Measurements from ENCODE around the gene SNX25.
"Not testable (repeated sequence)": the region's sequence is repeated elsewhere in the genome, so short reads cannot be mapped to it uniquely, and the experiment has no call there.

Gene SNX25

DNA sequence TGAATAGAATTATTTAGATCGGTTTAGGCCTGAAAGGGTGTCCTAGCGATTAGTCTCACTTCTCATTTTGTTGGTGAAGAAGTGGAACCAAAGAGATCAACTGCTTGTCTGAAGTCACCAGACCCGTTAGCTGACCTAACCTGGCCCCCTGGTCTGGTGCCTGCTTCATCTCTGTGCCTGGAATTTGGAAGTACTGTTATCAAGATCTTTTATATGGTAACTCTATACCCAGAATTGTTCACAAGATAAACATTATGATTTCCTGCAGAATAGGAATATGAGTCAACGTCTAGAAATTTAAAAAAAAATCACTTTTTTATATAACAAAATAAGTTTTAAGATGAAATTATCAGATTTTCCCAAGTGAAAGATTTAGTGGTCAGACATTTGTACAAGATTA lies 149.1 kb downstream of the SNX25 start:
- DNase-seq (ENCODE audit: low read depth) = no peak
- TF ChIP-seq, protein P1, sequence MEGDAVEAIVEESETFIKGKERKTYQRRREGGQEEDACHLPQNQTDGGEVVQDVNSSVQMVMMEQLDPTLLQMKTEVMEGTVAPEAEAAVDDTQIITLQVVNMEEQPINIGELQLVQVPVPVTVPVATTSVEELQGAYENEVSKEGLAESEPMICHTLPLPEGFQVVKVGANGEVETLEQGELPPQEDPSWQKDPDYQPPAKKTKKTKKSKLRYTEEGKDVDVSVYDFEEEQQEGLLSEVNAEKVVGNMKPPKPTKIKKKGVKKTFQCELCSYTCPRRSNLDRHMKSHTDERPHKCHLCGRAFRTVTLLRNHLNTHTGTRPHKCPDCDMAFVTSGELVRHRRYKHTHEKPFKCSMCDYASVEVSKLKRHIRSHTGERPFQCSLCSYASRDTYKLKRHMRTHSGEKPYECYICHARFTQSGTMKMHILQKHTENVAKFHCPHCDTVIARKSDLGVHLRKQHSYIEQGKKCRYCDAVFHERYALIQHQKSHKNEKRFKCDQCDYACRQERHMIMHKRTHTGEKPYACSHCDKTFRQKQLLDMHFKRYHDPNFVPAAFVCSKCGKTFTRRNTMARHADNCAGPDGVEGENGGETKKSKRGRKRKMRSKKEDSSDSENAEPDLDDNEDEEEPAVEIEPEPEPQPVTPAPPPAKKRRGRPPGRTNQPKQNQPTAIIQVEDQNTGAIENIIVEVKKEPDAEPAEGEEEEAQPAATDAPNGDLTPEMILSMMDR (IDR thresholded peaks at IDR 0.05; ENCODE audit: insufficient read depth, low read depth, low read length, missing control alignments) = no peak
- H3K4me3 ChIP-seq (ENCODE audit: low read depth, low read length) = no peak overlapping the region

DNA sequence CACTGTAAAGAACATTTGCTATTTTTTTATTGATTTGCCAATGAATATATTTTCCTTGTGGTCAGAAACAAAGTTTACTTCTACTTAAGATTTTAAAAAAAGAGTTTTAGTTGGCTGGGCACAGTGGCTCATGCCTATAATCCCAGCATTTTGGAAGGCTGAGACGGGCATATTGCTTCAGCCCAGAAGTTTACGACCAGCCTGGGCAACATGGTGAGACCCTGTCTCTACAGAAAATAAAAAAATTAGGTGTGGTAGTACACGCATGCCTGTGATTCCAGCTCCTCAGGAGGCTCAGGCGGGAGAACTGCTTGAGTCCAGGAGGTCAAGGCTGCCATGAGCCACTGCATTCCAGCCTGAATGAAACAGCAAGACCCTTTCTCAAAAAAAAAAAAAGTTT lies 149.6 kb downstream of the SNX25 start:
- TF ChIP-seq, protein P1 (IDR thresholded peaks at IDR 0.05; ENCODE audit: insufficient read depth, low read depth, low read length, missing control alignments) = no peak
- DNase-seq (ENCODE audit: low read depth) = no peak
- H3K4me3 ChIP-seq (ENCODE audit: low read depth, low read length) = no peak overlapping the region

DNA sequence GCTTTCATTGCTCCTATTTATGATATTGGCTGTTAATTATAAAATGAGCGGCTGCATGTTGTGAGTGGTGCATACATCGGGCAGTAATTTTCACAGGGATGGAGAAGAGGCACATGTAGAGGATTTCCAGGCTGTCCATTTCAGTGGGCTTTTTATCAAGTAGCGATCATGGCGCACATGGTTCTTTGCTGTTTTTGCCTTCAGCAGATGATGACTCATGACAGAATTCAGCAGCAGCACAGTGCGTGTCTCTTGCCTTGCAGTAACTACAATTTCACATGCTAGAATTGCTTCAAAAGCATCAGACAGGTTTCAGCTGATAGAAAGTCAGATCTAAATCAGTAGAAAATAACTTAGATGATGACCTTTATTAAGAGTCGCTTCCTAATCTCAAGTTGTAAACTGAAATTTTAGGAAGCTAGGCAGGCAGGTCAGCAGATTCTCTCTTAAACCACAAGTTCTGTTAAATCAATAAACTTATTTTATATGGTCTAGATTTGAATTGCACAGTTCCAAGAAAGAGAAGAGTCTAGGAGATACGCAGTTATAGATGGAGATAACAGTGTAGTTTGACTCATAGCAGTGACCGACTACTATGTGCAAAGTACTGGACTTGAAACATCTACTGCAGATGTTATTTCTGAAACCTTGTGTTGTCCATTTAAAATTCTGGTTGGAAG lies 150.5 kb downstream of the SNX25 start:
- H3K4me3 ChIP-seq (ENCODE audit: low read depth, low read length) = no peak overlapping the region
- TF ChIP-seq, protein P1 (IDR thresholded peaks at IDR 0.05; ENCODE audit: insufficient read depth, low read depth, low read length, missing control alignments) = no peak
- DNase-seq (ENCODE audit: low read depth) = no peak

DNA sequence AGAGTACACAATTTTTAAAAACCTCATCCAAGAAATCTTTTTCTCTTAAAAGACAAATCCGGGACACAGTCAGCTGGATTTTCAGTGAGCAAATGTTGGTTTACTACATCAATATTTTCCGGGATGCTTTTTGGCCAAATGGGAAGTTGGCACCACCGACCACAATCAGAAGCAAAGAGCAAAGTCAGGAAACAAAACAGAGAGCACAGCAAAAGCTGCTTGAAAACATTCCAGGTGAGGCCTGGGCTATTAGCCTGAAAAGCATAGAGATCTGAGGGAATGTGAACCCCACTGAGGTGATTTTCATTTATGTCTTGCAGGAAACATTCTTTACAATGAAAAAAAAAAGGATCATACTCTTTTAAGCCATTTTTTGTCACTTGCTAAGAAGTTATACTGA lies 152.5 kb downstream of the SNX25 start:
- TF ChIP-seq, protein P1 (IDR thresholded peaks at IDR 0.05; ENCODE audit: insufficient read depth, low read depth, low read length, missing control alignments) = no peak
- no peak overlapping the region for H3K4me3 ChIP-seq (ENCODE audit: low read depth, low read length)
- no peak for DNase-seq (ENCODE audit: low read depth)

DNA sequence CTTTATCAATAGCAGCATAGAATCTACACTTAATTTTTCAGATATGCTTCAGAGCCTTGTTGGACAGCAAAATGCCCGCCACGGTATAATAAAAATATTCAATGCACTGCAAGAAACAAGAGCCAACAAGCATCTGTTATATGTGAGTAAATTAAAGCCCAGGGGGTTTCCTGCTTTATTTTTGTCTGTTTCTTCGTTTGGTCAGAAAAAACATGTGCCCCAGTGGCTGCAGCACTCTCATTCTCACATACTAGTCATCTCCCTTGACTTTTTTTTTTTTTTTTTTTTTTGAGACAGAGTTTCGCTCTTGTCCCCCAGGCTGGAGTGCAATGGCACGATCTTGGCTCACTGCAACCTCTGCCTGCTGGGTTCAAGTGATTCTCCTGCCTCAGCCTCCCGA lies 153.2 kb downstream of the SNX25 start:
- peak; percentile 58 for DNase-seq (ENCODE audit: low read depth)
- not testable (repeated sequence) for H3K4me3 ChIP-seq (ENCODE audit: low read depth, low read length)

DNA sequence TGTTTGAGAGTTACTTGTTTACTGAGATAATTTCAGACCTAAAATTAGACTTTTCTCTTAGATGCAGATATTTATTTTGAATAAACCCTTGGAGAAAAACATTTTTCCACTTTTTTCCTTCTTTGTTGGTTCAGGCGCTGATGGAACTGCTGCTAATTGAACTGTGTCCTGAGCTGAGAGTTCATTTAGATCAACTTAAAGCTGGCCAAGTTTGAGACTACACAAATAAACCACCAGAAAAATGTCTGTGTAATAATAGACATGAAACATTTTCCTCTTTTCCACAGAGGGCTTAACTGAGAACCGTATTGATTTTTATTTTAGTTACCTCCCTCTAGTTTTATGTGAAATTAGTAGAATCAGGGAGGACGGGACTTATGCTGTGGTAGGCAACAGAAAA lies 153.9 kb downstream of the SNX25 start:
- no peak for DNase-seq (ENCODE audit: low read depth)
- no peak overlapping the region for H3K4me3 ChIP-seq (ENCODE audit: low read depth, low read length)
- TF ChIP-seq, protein P1 (IDR thresholded peaks at IDR 0.05; ENCODE audit: insufficient read depth, low read depth, low read length, missing control alignments) = no peak

DNA sequence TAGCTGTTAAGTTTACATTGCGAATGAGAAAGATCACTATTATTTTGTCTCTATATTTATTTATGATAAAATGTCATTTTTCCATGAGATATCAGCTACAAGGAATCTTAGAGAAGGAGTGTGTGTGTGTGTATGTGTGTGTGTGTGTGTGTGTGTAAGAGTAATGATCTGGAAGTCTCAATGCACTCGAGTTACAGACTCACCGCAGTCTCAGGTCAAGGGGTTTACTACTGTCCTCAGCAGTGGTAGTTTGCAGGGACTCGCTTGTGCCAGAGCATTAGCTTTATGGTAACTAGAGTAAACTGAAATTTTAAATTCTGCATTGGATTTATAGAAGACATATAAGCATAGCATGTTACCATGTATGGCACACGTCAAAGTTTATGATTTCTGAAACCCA lies 155.5 kb downstream of the SNX25 start:
- TF ChIP-seq, protein P1 (IDR thresholded peaks at IDR 0.05; ENCODE audit: insufficient read depth, low read depth, low read length, missing control alignments) = no peak
- no peak overlapping the region for H3K4me3 ChIP-seq (ENCODE audit: low read depth, low read length)
- DNase-seq (ENCODE audit: low read depth) = no peak

All from GM12865 (cell line).